Stimulated activated CD4-positive, alpha-beta T cell treated with anti-CD3 and anti-CD28 coated beads, Interleukin-15, amount 100 ng/mL, for 24 hours (primary cell): ENCODE results near the gene TGM2.

ENCODE experiments used
- DNase-seq: peaks from one replicate; pipeline ENCODE4 v3.0.0-alpha.2; 2020

Gene TGM2

DNA sequence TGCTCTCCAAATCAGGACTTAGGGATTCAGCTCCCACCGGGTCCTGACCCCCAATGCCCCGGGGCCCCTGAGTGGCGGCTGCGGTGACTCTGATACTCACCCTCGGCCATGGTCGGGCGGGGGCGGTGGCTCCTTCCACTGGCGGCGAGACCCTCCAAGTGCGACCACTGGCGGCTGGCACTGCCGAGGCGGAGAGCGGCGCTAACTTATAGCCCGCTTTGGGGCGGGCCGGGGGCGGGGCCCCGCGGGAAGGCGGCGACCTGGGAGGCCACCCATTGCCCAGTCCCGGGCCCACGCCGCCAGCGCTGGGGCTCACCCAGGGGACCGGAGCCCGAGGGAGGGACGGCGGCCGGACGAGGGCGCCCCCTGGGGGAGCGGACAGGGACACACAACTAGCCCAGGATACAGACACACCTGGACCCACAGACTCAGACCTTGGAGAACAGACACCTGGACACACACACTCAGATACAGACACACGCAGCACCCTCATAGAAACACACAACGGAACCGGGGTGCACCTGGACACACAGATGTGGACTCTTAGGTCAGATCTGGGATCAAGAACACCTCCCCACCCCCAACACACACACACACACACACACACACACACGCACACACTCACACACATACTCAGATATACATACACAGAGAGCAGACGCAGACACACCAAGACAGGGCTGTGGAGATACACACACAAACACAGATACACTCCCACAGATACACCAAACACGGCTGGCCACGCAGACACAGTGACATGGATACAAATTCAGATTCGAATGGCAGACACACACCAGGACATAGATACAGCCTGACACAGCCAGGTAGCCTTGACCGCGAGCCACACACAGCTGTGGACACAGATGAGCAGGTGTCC is at the start of gene TGM2:
TSS of gene TGM2 (minus strand) at position 182 of the 877 bp plus-strand sequence. CDS start at position 110, 72 bp downstream.
- DNase-seq, result peak; percentile 62

- DNase-seq, result no peak
Measured at GRCh38 chr20:38214256-38215193, 49.5 kb upstream of the TGM2 start.

GRCh38 chr20:38213607-38213940 is 48.5 kb upstream of the TGM2 start:
- DNase-seq, result no peak

DNA sequence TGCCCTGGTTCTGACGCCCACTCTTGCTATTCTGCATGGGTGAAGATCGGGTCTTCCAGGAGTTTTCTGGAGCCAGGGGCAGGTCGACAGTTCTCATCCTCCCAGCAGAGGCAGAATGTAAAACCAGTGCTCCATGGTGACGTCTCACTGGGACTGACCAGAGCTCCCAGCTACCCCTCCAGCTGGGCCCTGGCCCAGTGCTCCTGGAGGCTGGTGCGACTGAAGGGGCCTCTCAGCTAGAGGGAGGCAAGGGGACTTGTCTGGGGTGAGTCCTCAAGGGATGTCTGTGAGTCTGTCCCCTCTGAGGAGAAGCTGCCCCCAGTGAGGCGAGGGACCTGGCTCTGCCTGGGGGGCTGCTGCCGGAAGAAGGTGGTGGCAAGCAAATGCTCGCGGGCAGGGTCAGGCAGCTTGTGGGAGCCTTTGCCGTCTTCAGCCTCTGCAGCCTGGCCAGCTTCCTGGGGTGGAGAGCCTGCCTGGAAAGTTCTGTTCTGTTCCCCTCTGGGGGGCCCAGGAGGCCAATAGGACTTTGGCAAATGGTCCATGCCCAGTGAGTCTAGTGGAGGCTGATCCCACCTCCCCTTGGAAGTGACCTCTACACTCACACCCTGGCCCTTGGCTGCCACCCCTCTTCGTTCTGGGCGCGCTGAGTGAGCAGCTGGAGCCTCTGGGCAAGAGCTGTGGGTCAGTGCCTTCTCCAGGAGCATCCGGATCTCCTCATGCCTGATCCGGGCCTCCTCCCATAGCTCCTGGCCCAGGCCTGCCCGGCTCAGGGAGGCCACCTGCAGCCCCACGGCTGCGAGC is 47.9 kb upstream of the TGM2 start:
- DNase-seq, result no peak

GRCh38 chr20:38211200-38212097 is 46.4 kb upstream of the TGM2 start:
- no peak for DNase-seq

GRCh38 chr20:38210741-38211140 is 45.7 kb upstream of the TGM2 start:
- DNase-seq, result no peak

- DNase-seq, result no peak
Measured at GRCh38 chr20:38209736-38210405, 44.8 kb upstream of the TGM2 start.

DNA sequence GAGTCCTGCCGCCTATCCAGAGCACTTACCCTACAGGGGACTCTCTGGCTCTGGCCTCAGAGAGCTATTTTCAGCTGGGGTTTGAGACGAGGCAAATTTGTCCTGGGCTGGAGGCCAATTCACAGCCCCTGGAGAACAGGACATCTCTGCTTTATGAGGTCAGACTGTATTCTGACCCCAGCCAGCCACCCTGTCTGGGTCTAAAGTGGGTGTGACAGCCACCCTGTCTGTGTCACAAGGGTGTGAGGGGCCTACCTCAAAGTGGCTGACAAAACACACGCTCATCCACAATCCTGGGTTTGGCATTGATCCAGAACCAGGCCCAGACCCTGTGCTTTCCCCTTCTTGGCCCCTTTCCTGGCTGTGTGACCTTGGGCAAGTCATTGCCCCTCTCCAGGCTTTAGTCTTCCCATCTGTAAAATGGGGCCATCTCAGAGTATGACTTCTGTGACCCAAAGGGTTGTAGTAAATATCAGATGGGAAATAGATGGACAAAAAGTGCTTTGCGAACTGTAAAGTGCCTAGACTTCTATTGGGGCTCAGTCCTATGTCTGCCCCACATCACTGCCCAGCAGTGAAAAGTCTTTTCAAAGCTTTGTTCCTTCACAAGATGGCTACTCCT is 44.1 kb upstream of the TGM2 start:
- DNase-seq, result no peak

DNA sequence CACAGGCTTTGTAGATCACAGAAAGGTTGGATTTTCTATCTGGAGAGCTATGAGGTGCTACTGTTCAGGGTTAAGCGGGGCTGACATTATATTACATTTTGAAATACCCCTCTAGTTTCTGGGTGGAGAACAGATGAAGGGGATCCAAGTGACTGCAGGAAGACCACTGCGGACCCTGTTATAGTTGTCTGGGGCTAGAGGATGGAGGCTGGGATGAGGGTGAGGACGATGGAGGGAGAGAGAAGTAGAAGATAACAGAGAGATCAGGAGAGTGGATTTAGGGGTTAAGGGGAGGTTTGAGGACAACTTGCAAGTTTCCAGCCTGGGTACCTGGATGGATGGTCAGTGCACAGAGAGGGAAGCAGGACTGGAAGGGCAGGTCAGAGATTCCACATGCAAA is 43.5 kb upstream of the TGM2 start:
- no peak for DNase-seq

DNA sequence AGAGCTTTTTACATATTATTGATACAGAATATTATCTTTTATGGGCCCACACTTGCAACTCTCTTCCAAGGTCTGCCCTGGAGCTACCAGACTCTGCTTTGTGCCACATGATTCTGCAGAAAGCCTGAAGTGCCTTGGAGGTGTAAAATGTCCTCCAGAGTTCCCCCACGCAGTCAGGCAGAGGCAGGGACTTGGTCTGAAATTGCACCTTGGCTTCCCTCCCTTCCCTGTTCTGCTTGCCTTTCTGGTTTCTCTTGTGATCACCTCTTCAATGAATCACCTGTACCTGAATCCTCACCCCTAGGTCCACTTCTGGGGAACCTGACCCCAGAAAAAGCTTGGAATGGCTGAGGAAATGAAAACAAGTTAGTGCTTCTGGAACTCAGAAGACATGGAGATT is 43.0 kb upstream of the TGM2 start:
- DNase-seq, result no peak

- no peak for DNase-seq
Measured at GRCh38 chr20:38207621-38208020, 42.6 kb upstream of the TGM2 start.

DNA sequence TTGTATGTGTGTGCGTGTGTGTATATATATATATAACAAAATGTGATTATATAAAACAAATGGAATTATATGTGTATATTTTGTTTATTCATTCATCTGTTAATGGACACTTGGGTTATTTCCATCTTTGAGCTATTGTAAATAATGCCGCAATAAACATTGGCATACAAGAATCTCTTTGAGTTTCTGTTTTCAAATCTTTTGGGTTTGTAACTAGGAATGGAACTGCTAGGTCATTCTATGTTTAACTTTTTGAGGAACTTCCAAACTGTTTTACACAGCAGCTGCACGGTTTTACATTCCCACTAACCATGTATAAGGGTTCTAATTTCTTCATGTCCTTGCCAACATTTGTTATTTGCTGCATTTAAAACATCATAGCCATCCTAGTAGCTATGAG is 39.9 kb upstream of the TGM2 start:
- no peak for DNase-seq

- no peak for DNase-seq
Measured at GRCh38 chr20:38203981-38204357, 38.9 kb upstream of the TGM2 start.

DNA sequence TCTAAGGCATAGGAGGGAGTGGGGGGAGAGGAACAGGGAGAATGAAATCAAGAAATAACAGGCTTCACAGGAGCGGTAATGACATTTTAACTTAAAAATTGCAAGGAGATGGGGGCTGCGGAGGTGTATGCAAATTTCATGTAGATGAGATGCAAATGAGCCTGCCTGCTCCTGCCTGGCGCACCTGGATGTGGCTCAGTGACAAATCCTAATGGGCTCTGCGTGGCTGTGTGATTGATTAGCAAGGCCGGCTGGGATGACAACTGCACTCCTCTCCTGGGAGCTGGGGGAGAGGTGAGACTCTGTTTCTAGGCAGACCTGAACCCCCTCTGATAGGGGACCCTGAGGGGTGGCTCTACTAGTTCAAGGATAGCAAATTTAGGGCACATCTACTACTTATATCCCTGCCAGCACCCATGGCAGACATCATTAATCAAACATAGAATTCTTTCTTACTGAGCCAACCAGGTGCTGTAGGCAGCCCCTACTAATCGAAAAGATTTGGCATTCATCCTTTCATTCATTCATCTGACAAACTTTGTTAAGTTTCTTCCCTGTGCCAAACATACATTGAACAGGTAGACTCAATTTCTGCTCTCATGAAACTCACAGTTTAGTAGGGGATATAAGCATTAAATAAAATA is 38.4 kb upstream of the TGM2 start:
- no peak for DNase-seq

- DNase-seq, result no peak
Measured at GRCh38 chr20:38202982-38203293, 37.9 kb upstream of the TGM2 start.

DNA sequence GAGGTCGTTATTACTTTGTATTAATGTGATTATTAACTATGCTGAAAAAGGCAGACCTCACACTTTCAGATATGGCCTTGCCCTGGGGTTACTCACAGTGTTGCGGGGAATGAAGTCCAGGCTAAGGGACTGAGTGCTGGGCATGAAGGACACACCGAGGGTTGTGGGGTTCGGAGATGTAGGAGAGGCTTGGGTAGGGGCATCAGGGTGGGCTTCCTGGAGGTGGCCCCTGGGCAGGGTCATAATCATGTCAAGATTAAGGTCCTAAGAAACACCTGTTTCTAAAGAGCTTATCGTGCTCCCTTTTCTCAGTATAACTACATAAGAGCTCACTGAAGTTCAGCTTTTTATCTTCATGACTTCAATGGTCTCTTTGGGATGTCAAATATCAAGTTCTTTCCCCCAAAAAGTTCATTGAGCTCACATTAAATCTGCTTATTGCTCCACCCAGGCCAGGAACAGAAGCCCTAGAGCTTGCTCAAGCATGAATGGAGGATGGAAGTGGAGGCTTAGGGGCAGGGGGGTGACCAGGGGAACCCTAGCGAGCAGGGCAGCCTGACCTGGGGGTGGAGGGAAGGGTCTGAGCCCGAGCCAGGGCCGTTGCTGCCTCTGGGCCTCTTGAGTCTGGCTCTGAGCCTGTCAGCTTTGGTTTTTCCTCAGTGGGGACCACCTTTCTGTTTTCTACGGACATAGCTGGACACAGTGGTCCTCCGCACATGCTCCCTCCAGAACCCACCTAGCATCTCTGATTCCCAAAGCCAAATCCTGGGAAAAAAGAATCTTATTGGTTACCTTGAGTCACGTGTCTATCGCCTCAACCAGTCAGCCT is 37.3 kb upstream of the TGM2 start:
- no peak for DNase-seq

- DNase-seq, result no peak
Measured at GRCh38 chr20:38201356-38201755, 36.3 kb upstream of the TGM2 start.

DNA sequence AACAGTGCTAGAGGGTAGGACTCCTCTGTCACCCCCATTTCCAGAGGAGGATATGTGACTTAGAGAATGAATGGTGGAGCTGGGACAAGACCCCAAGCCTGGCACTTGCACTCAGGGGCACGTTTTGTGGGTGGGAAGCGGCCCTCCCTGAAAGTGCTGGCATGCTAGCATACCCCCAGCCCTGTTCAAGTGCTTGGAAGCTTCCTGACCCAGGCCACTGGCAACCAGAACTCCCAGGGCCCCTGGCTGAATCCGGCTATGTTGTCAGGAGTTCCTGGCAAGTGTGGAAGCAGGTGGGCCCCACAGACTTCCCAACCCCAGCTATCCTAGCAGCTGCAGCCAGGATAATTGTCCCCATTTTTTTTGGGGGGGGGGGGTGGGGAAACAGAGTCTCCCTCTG is 35.6 kb upstream of the TGM2 start:
- DNase-seq, result no peak

- no peak for DNase-seq
Measured at GRCh38 chr20:38199501-38200390, 34.7 kb upstream of the TGM2 start.
